Duodenal mucosa (tissue), 2 donors: ENCODE results near the gene HNF4A.
A peak's percentile ranks its signal among the peaks of the same experiment; 100 is the strongest.

Experiments
- H3K27ac ChIP-seq: one replicate; pipeline ENCODE4 v1.7.0; 2013; ENCODE audit warnings: low read depth, low read length
- H3K27me3 ChIP-seq, 2 donors: one replicate each; pipeline ENCODE4 v1.7.0; 2013; ENCODE audit warnings: low read length in 2 of 2, control low read depth in 1 of 2; ENCODE audit not compliant: insufficient read depth in 2 of 2, control insufficient read depth in 1 of 2
- H3K36me3 ChIP-seq, 2 donors: one replicate each; pipeline ENCODE4 v1.7.0; 2013; ENCODE audit warnings: low read length in 2 of 2, control low read depth in 1 of 2; ENCODE audit not compliant: insufficient read depth in 2 of 2, control insufficient read depth in 1 of 2
- H3K4me1 ChIP-seq, 2 donors: one replicate each; pipeline ENCODE4 v1.7.0; 2013; ENCODE audit warnings: low read length in 2 of 2, control low read depth in 1 of 2; ENCODE audit not compliant: insufficient read depth in 2 of 2, control insufficient read depth in 1 of 2
- H3K4me3 ChIP-seq, 2 donors: one replicate each; pipeline ENCODE4 v1.7.0; 2013; ENCODE audit warnings: low read length in 2 of 2, low read depth in 1 of 2
- H3K9ac ChIP-seq, 2 donors: one replicate each; pipeline ENCODE4 v1.7.0; 2013; ENCODE audit warnings: low read length in 2 of 2, low read depth in 1 of 2
- H3K9me3 ChIP-seq, 2 donors: one replicate each; pipeline ENCODE4 v1.7.0; 2013; ENCODE audit warnings: low read length in 2 of 2, control low read depth in 1 of 2; ENCODE audit not compliant: control insufficient read depth in 1 of 2

Gene HNF4A

GRCh38 chr20:44411020-44411756 lies 55.7 kb downstream of the HNF4A start:
- H3K27ac ChIP-seq: peak overlapping the region; percentile 52
- H3K4me3 ChIP-seq: peak overlapping the region in 1 of 2 donors; percentile 4
- H3K9me3 ChIP-seq: no peaks in the 10 kb centered on the region
- H3K36me3 ChIP-seq: peaks cover 53 to 60% of the 10 kb centered on the region in 2 donors
- H3K27me3 ChIP-seq: peaks cover 0 to 5% of the 10 kb centered on the region in 2 donors
- H3K4me1 ChIP-seq: peaks cover 47 to 52% of the 10 kb centered on the region in 2 donors
- H3K9ac ChIP-seq: peak overlapping the region; percentile 69 to 72

GRCh38 chr20:44411757-44412401 lies 56.4 kb downstream of the HNF4A start:
- Histone ChIP-seq H3K9ac (peak overlapping the region in 1 of 2 donors; percentile 44), H3K27ac (no peak overlapping the region), H3K4me1 (peaks cover 41 to 45% of the 10 kb centered on the region in 2 donors), H3K27me3 (peaks cover 0 to 5% of the 10 kb centered on the region in 2 donors), H3K4me3 (no peak overlapping the region), H3K36me3 (peaks cover 57 to 63% of the 10 kb centered on the region in 2 donors), H3K9me3 (no peaks in the 10 kb centered on the region)

- H3K27me3 ChIP-seq: peaks cover 0 to 5% of the 10 kb centered on the region in 2 donors
- no peak overlapping the region for H3K27ac ChIP-seq
Measured at GRCh38 chr20:44412402-44413144, 57.1 kb downstream of the HNF4A start.

GRCh38 chr20:44413575-44414345 lies 58.3 kb downstream of the HNF4A start:
- H3K9me3 ChIP-seq: no peaks in the 10 kb centered on the region
- peaks cover 29 to 30% of the 10 kb centered on the region in 2 donors for H3K4me1 ChIP-seq
- H3K9ac ChIP-seq: no peak overlapping the region
- peaks cover 0 to 5% of the 10 kb centered on the region in 2 donors for H3K27me3 ChIP-seq
- no peak overlapping the region for H3K27ac ChIP-seq
- no peak overlapping the region for H3K4me3 ChIP-seq
- H3K36me3 ChIP-seq: peaks cover 61 to 70% of the 10 kb centered on the region in 2 donors

More at GRCh38 chr20:44412402-44413144, 57.1 kb downstream of the HNF4A start:
- H3K36me3 ChIP-seq: peaks cover 63 to 68% of the 10 kb centered on the region in 2 donors
- no peaks in the 10 kb centered on the region for H3K9me3 ChIP-seq
- H3K4me3 ChIP-seq: no peak overlapping the region
- H3K4me1 ChIP-seq: peaks cover 40 to 41% of the 10 kb centered on the region in 2 donors
- H3K9ac ChIP-seq: peak overlapping the region in 1 of 2 donors; percentile 44

- no peak overlapping the region for H3K27ac ChIP-seq
- H3K27me3 ChIP-seq: peaks cover 0 to 5% of the 10 kb centered on the region in 2 donors
- H3K4me3 ChIP-seq: no peak overlapping the region
- peaks cover 56 to 70% of the 10 kb centered on the region in 2 donors for H3K36me3 ChIP-seq
- H3K9me3 ChIP-seq: no peaks in the 10 kb centered on the region
- no peak overlapping the region for H3K9ac ChIP-seq
- H3K4me1 ChIP-seq: peaks cover 23 to 24% of the 10 kb centered on the region in 2 donors
Measured at GRCh38 chr20:44414346-44414714, 58.8 kb downstream of the HNF4A start.

- Histone ChIP-seq H3K9ac (no peak overlapping the region), H3K9me3 (no peaks in the 10 kb centered on the region), H3K4me1 (peaks cover 20 to 21% of the 10 kb centered on the region in 2 donors), H3K27me3 (peaks cover 0 to 5% of the 10 kb centered on the region in 2 donors), H3K4me3 (no peak overlapping the region), H3K36me3 (peaks cover 56 to 71% of the 10 kb centered on the region in 2 donors), H3K27ac (no peak overlapping the region)
Measured at GRCh38 chr20:44414808-44415207, 59.3 kb downstream of the HNF4A start.

GRCh38 chr20:44415833-44416715 lies 60.6 kb downstream of the HNF4A start:
- H3K4me1 ChIP-seq: peaks cover 10 to 11% of the 10 kb centered on the region in 2 donors
- H3K27ac ChIP-seq: no peak overlapping the region
- no peak overlapping the region for H3K9ac ChIP-seq
- H3K36me3 ChIP-seq: peaks cover 45 to 72% of the 10 kb centered on the region in 2 donors
- no peaks in the 10 kb centered on the region for H3K9me3 ChIP-seq
- no peak overlapping the region for H3K4me3 ChIP-seq
- H3K27me3 ChIP-seq: peaks cover 0 to 5% of the 10 kb centered on the region in 2 donors

- Histone ChIP-seq H3K36me3 (peaks cover 43 to 72% of the 10 kb centered on the region in 2 donors), H3K4me3 (no peak overlapping the region), H3K27me3 (peaks cover 0 to 5% of the 10 kb centered on the region in 2 donors), H3K4me1 (peaks cover 8 to 13% of the 10 kb centered on the region in 2 donors), H3K9me3 (no peaks in the 10 kb centered on the region), H3K9ac (peak overlapping the region in 1 of 2 donors; percentile 16), H3K27ac (no peak overlapping the region)
Measured at GRCh38 chr20:44418069-44418905, 62.8 kb downstream of the HNF4A start.
